Thyroid gland (tissue), 4 donors: ENCODE results near the gene USP28.

Experiments
- POLR2A ChIP-seq, 2 donors: fragments of 450-650 bp; IDR thresholded peaks; one replicate each; pipeline ENCODE4 v1.6.1; 2017; ENCODE audit warnings: antibody characterized with exemption in 2 of 2, mild to moderate bottlenecking in 2 of 2, moderate library complexity in 1 of 2
- TF ChIP-seq, protein P1 (sequence below), 6 experiments: fragments of 200-600 bp in 3 of 6; fragments of 450-650 bp in 3 of 6; sonication (generic) in 3 of 6; IDR thresholded peaks; one replicate each; pipeline ENCODE4 v1.5.1; 2016 to 2019; ENCODE audit warnings: antibody characterized with exemption in 6 of 6, mild to moderate bottlenecking in 2 of 6, inconsistent platforms in 1 of 6, moderate library complexity in 1 of 6

GRCh38 chr11:113859665-113860064 is 15.7 kb downstream of the USP28 start:
- TF ChIP-seq, protein P1, sequence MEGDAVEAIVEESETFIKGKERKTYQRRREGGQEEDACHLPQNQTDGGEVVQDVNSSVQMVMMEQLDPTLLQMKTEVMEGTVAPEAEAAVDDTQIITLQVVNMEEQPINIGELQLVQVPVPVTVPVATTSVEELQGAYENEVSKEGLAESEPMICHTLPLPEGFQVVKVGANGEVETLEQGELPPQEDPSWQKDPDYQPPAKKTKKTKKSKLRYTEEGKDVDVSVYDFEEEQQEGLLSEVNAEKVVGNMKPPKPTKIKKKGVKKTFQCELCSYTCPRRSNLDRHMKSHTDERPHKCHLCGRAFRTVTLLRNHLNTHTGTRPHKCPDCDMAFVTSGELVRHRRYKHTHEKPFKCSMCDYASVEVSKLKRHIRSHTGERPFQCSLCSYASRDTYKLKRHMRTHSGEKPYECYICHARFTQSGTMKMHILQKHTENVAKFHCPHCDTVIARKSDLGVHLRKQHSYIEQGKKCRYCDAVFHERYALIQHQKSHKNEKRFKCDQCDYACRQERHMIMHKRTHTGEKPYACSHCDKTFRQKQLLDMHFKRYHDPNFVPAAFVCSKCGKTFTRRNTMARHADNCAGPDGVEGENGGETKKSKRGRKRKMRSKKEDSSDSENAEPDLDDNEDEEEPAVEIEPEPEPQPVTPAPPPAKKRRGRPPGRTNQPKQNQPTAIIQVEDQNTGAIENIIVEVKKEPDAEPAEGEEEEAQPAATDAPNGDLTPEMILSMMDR (IDR thresholded peaks at IDR 0.05), result no peak
- TF ChIP-seq POLR2A (IDR thresholded peaks at IDR 0.05), result no peak
